ENCODE measurements around the gene ENDOU.

GRCh38 chr12:47737936-47738594, 12.8 kb upstream of the ENDOU start:
- TF ChIP-seq EZH2 (IDR thresholded peaks at IDR 0.05; ENCODE audit: insufficient read depth, poor library complexity, severe bottlenecking) (no peak), EZH2phosphoT487 (IDR thresholded peaks at IDR 0.05; ENCODE audit: insufficient read depth, low read depth) (no peak)

All from GM23248 (cell line).